HG02840 (cell line): Measurements from ENCODE around the gene MT1X.
A peak's percentile ranks its signal among the peaks of the same experiment; 100 is the strongest.

ENCODE experiments used
- ATAC-seq: cut with Tn5 transposase; IDR thresholded peaks from one replicate; pipeline ENCODE4 v1.9.1; 2021; ENCODE audit warnings: mild to moderate bottlenecking, moderate library complexity, moderate number of reproducible peaks; ENCODE audit not compliant: unreplicated experiment, low FRiP score

The MT1X gene

GRCh38 chr16:56675685-56676210 lies 6.5 kb upstream of the MT1X start:
- ATAC-seq, result no peak

DNA sequence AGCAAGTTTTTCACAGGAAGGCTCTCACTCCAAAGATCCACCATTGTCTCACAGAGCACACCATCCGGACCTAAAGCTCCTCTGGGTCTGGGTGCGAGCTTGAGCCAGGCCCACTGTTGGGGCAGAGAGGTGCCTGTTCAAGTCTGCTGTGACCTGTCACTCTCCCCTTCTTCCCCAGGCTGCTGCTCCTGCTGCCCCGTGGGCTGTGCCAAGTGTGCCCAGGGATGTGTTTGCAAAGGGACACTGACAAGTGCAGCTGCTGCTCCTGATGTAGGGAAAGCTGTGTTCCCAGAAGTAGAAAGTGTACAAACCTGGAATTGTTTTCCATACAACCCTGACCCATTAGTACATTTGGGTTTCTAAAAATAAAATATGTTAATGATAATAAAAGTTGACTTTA lies 4.8 kb upstream of the MT1X start:
- no peak for ATAC-seq

- no peak for ATAC-seq
These were observed 3.1 kb upstream of the MT1X start for GRCh38 chr16:56679078-56679730.

GRCh38 chr16:56679818-56680217 lies 2.5 kb upstream of the MT1X start:
- no peak for ATAC-seq

- ATAC-seq, result peak; percentile 14
These were observed 580 bp downstream of the MT1X start for GRCh38 chr16:56682703-56683397.

- ATAC-seq, result no peak
These were observed 1.3 kb downstream of the MT1X start for GRCh38 chr16:56683424-56684172.

GRCh38 chr16:56684256-56684925 lies 2.1 kb downstream of the MT1X start:
- ATAC-seq, result no peak

GRCh38 chr16:56684926-56685590 lies 2.8 kb downstream of the MT1X start:
- no peak for ATAC-seq

DNA sequence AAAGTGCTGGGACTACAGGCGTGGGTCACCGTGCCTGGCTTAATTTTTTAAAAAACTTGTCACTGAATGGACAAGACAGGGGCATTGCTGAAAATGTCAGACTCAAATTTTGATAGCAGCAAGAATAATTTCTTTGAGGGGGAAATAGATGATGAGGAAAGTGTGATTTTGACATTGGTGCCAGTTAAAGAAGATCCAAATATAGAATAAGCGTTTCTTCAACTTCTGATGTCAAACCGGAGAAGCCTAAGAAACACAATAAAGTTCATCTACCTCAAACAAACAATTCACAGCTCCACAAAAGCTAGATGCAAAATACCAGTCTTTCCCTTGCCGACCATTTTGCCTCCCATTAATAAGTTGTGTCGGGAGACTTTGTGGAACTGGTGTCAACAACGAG lies 4.5 kb downstream of the MT1X start:
- ATAC-seq, result no peak

DNA sequence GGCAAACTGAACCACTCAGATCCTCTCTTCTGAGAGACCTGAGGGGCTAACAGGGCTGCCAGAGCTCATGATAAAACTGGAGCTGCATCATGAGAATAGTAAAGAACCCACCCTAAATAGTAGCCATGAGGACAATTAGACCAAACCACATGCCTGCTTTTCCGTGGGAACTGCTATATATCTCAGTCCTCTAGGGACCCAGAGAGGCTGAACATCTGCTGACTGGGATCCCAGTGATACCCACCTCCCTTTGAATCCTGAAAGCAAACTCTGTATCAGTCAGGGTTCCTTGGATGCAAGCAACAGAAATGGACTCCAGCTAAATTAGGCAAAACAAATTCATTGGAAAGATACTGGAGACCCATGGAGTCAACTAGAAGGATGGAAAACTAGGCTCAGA lies 6.5 kb downstream of the MT1X start:
- ATAC-seq, result no peak

DNA sequence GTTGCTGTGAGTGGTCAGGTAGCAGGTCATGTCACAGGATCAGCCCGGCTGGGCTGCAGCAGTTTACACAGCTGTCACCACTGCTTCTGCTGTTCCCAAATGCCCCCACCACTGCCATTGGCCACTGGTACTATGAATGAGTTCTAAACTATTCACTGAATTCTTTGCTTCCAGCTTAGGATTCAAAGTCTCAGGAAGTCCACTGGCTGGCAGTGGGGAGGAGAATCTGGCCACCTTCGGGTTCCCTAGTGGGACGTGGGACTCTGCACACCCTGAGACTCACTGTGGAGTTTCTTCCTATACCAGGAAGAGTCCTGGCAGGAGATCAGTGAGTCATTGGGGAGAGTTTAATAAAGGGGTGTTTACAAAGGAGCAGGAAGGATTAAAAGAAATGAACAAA lies 6.9 kb downstream of the MT1X start:
- ATAC-seq, result no peak

DNA sequence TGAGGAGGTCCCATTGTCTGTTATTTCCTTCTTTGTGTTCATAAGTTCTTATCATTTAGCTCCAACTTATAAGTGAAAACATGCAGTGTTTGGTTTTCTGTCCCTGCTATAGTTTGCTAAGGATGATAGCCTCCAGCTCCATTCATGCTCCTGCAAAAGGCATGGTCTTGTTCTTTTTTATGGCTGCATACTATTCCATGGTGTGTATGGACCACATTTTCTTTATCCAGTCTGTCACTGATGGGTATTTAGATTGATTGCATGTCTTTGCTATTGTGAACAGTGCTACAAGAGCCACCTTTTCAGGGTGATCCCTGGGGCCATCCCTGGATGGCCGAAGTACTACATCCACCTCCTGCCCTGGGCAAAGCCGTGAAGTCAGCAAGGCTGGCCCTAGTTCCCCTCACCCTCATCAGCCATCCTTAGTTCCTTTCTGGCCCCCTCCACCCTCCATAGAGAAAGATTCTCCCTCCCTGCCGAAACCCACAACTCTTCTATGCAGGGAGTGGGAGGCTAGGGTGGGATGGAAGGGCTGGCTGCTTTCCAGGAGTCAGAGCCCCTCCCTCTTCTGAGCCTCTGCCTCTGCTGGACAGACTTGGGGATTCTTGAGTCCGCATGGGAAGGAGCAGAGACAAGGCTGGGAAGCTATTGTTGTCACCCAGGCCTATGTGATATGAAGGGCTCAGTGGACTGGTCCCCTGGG lies 8.3 kb downstream of the MT1X start:
- ATAC-seq, result no peak

GRCh38 chr16:56691885-56692284 lies 9.6 kb downstream of the MT1X start:
- no peak for ATAC-seq

GRCh38 chr16:56695246-56695645 lies 13.0 kb downstream of the MT1X start:
- no peak for ATAC-seq

DNA sequence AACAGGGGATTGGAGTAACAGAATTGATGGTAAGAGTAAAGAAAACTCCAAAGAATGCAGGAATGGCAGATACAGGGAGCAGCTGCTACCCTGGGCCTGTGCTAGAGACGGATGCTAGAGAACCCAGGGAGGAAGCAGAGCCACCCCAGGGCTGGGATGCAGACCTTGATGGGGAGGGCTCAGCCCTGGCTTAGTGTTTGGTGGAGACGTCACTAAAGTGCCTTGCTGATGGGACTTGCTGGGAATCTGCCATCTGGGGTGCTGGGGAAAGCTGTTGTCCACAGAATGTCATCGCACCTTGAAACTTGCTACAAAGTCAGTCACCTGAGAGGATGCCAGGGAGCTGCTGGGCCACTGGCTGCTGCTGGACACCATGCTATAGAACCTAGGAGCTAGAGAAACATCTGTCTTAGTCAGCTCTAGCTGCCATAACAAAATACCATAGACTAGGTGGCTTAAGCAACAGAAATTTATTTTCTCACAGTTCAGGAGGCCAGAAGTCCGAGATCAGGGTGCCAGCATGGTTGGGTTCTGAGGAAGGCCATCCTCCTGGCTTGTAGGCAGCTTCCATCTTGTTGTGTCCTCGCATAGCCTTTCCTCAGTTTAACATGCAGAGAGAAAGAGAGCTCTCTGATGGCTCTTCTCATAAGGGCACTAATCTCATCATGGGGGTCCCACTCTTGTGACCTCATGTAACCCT lies 15.3 kb downstream of the MT1X start:
- ATAC-seq, result no peak

GRCh38 chr16:56700195-56700594 lies 17.9 kb downstream of the MT1X start:
- ATAC-seq, result no peak

DNA sequence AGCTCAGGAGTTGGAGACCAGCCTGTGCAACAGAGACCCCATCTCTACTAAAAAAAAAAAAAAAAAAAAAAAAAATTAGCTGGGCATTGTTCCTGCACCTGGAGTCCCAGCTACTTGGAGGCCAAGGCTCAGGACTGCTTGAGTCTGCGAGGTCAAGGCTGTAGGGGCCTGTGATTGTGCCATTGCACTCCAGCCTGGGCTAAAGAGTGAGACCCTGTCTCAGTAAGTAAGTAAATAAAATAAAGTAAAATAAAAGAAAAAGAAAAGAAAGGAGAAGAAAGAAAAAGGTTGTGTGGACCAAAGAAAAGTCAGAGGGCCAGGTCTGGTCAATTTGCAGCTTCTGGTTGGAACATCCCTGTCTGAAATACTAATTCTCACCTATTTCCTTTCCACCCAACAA lies 18.4 kb downstream of the MT1X start:
- ATAC-seq, result no peak

DNA sequence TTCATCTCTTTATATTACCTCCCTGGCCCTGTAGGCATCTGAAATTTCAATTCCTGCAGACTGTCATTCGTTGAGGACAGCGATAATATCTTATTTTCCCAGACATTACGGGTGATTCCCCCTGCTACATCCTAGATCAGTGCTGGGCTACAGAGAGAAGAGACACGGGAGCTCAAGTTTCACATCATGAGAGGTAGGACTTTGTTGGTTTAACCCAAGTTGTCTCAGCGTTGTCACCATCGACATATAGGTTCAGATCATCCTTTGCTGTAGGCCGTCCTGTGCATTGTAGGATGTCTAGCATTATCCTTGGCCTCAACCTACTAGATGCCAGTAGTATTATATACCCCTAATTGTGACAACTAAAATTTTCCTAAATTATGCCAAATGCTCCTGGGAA lies 19.3 kb downstream of the MT1X start:
- ATAC-seq, result no peak

GRCh38 chr16:56702836-56703235 lies 20.6 kb downstream of the MT1X start:
- ATAC-seq, result no peak
